DND-41 (cell line): Measurements from ENCODE around the gene FBXO46.

Source experiments
- ATAC-seq: fragments of 200-7000 bp; cut with Tn5 transposase; 3 replicates; pipeline ENCODE4 v1.9.1; 2021; ENCODE audit warnings: low read depth; ENCODE audit not compliant: insufficient read depth
- DNase-seq: peaks from one replicate; pipeline ENCODE4 v3.0.0-alpha.2; 2020
- H2AFZ ChIP-seq: 2 replicates; pipeline ENCODE4 v1.6.0; 2012; ENCODE audit warnings: low read depth, low read length
- H3K27ac ChIP-seq: 2 replicates; pipeline ENCODE4 v1.5.1; 2012; ENCODE audit warnings: low read length, inconsistent platforms
- H3K27me3 ChIP-seq: fragments of 200-600 bp; sonication (generic); 2 replicates; pipeline ENCODE4 v1.6.0; 2012; ENCODE audit warnings: low read length, mild to moderate bottlenecking, inconsistent platforms; ENCODE audit not compliant: insufficient read depth, poor library complexity
- H3K36me3 ChIP-seq: 2 replicates; pipeline ENCODE4 v1.5.1; 2012; ENCODE audit warnings: low read length, inconsistent platforms; ENCODE audit not compliant: insufficient read depth
- H3K4me1 ChIP-seq: 2 replicates; pipeline ENCODE4 v1.5.1; 2012; ENCODE audit warnings: mild to moderate bottlenecking, low read length; ENCODE audit not compliant: insufficient read depth
- H3K4me2 ChIP-seq: 2 replicates; pipeline ENCODE4 v1.6.0; 2012; ENCODE audit warnings: mild to moderate bottlenecking, moderate library complexity, low read length, inconsistent platforms; ENCODE audit not compliant: insufficient read depth
- H3K4me3 ChIP-seq, 2 experiments: fragments of 200-600 bp in 1 of 2; shearing (Covaris generic) in 1 of 2; 2 replicates each; pipeline ENCODE4 v1.5.1; 2012 to 2016; ENCODE audit warnings: inconsistent platforms in 2 of 2, low read length in 2 of 2, mild to moderate bottlenecking in 2 of 2, low read depth in 1 of 2, moderate library complexity in 1 of 2
- H3K79me2 ChIP-seq: 2 replicates; pipeline ENCODE4 v1.6.0; 2012; ENCODE audit warnings: low read length, inconsistent platforms; ENCODE audit not compliant: insufficient read depth
- H3K9ac ChIP-seq: 2 replicates; pipeline ENCODE4 v1.6.0; 2012; ENCODE audit warnings: low read depth, mild to moderate bottlenecking, inconsistent platforms, low read length, moderate library complexity
- H3K9me3 ChIP-seq: 2 replicates; pipeline ENCODE4 v1.5.1; 2012; ENCODE audit warnings: low read length, moderate library complexity, mild to moderate bottlenecking, inconsistent platforms; ENCODE audit not compliant: insufficient read depth, severe bottlenecking
- H4K20me1 ChIP-seq: 2 replicates; pipeline ENCODE4 v1.6.0; 2012; ENCODE audit warnings: low read length; ENCODE audit not compliant: insufficient read depth
- EZH2 ChIP-seq: IDR thresholded peaks from 3 replicates; pipeline ENCODE4 v1.6.1; 2012; ENCODE audit warnings: borderline replicate concordance, low read depth, mild to moderate bottlenecking, moderate library complexity, low read length, inconsistent platforms; ENCODE audit not compliant: severe bottlenecking
- TF ChIP-seq, protein P1 (sequence below): IDR thresholded peaks from 2 replicates; pipeline ENCODE4 v1.5.1; 2012; ENCODE audit warnings: borderline replicate concordance, low read length, moderate library complexity, mild to moderate bottlenecking; ENCODE audit not compliant: poor library complexity, severe bottlenecking; ENCODE audit errors: extremely low read depth

FBXO46 gene

DNA sequence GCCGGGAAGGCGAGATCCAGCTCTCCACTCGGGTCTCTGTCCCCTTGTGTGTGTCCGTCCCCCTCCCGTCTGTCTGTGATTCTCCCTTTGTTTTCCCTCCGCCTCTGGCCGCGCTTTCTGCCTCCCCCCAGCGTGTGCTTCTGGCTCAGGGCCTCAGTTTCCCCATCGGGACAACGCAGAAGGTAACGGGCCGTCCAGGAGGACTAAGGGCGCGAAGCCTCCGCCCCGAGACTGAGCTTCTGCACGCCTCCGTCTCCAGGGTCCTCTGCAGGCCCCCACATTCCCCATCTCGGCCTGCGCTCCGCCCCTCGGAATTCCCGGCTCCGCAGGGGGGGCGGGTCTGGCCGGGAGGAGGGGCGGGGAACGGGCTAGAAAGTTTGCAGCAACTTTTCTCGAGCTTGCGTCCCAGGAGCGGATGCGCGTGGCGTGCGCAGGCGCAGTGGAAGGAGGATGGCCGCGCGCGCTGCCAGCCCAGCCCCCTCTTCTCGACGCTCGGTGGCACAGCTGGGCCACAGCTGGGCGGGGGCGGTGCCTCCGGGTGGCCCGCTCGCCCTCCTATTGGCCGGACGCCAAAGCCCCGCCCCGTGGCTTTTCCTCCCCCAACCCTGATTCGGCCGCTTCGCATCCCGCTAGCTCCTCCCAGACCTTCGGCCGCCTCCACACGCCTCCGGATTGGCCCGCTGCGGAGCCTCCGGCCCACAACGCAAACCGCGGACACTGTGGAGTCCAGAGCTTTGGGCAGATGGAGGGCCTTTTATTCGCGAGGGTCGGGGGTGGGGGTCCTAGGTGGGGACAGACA, 38.5 kb upstream of the FBXO46 start, which contains the start of gene SIX5:
Gene SIX5 (minus strand): TSS at position 269 of the 799 bp plus-strand sequence. CDS start 408 bp downstream, outside the sequence.
- 0 out of 2 replicates have a peak, but pooled peaks cover 2% of the 10 kb centered on the region for H4K20me1 ChIP-seq
- no peaks in the 10 kb centered on the region for H3K79me2 ChIP-seq
- H2AFZ ChIP-seq, result peak within 1 kb of the TSS; percentile 79
- no peak for TF ChIP-seq EZH2
- TF ChIP-seq, protein P1, sequence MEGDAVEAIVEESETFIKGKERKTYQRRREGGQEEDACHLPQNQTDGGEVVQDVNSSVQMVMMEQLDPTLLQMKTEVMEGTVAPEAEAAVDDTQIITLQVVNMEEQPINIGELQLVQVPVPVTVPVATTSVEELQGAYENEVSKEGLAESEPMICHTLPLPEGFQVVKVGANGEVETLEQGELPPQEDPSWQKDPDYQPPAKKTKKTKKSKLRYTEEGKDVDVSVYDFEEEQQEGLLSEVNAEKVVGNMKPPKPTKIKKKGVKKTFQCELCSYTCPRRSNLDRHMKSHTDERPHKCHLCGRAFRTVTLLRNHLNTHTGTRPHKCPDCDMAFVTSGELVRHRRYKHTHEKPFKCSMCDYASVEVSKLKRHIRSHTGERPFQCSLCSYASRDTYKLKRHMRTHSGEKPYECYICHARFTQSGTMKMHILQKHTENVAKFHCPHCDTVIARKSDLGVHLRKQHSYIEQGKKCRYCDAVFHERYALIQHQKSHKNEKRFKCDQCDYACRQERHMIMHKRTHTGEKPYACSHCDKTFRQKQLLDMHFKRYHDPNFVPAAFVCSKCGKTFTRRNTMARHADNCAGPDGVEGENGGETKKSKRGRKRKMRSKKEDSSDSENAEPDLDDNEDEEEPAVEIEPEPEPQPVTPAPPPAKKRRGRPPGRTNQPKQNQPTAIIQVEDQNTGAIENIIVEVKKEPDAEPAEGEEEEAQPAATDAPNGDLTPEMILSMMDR, result no peak
- H3K27me3 ChIP-seq, result no peaks in the 10 kb centered on the region
- no peaks in the 10 kb centered on the region for H3K9me3 ChIP-seq
- H3K27ac ChIP-seq, result peak within 1 kb of the TSS; percentile 77
- H3K4me1 ChIP-seq, result peaks cover 26% of the 10 kb centered on the region
- peak; percentile 98 for DNase-seq
- peak within 1 kb of the TSS; percentile 86 for H3K4me2 ChIP-seq
- peak; percentile 80 for ATAC-seq
- peaks cover 2% of the 10 kb centered on the region; the same call in 1 of the 2 replicates for H3K36me3 ChIP-seq
- peak within 1 kb of the TSS; percentile 77 for H3K9ac ChIP-seq
- H3K4me3 ChIP-seq, result peak within 1 kb of the TSS; percentile 73 to 75

GRCh38 chr19:45768655-45768983, 37.9 kb upstream of the FBXO46 start:
- H3K4me2 ChIP-seq, result peak overlapping the region; percentile 86
- peak overlapping the region; percentile 77 for H3K9ac ChIP-seq
- TF ChIP-seq EZH2, result no peak
- TF ChIP-seq, protein P1, result no peak
- H3K36me3 ChIP-seq, result peaks cover 2% of the 10 kb centered on the region; the same call in 1 of the 2 replicates
- peaks cover 26% of the 10 kb centered on the region for H3K4me1 ChIP-seq
- no peaks in the 10 kb centered on the region for H3K27me3 ChIP-seq
- no peaks in the 10 kb centered on the region for H3K9me3 ChIP-seq
- ATAC-seq (0 out of 3 replicates have a peak, but pooled peaks have one; percentile 4), DNase-seq (peak; percentile 63)
- H3K4me3 ChIP-seq, result peak overlapping the region; percentile 73 to 75
- no peaks in the 10 kb centered on the region for H3K79me2 ChIP-seq
- H2AFZ ChIP-seq, result peak overlapping the region; percentile 79
- H3K27ac ChIP-seq, result peak overlapping the region; percentile 77
- H4K20me1 ChIP-seq, result 0 out of 2 replicates have a peak, but pooled peaks cover 2% of the 10 kb centered on the region

DNA sequence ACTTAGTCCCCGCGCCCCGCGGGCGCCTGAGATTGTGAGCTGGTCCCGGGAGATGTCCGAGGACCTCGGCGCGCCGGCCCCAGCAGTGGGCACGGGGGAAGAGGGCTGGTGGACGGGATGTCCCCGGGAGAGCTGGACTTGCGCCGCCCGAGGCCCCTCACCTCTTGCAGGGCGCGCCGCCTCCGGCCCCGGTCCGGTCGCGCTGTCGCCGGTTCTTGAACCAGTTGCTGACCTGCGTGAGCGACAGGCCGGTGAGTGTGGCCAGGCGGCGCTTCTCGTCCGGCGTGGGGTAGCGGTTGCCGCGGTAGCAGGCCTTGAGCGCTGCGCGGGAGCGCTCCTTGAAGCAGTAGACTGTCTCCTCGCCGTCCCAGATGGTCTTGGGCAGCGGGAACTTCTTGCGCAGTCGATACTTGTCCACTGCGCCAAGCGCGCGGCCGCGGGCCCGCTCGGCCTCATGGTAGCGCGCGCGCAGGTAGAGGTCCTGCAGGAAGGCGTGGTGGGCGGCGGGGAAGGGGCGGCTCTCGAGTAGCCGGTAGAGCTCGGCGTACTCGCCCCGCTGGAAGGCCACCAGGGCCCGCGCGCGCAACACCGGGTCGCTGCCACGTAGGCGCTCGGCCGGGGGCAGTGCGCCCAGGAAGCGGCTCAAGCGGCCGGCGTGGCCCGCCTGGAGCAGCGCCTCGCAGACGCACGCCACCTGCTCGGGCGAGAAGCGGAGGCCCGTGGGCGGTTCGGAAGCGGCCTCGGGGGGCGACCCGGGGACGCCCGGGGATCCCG, 37.4 kb upstream of the FBXO46 start:
- H3K79me2 ChIP-seq, result no peaks in the 10 kb centered on the region
- H3K4me3 ChIP-seq, result peak overlapping the region; percentile 73 to 75; a peak in 3 of 4 replicates
- H3K36me3 ChIP-seq, result peaks cover 2% of the 10 kb centered on the region; the same call in 1 of the 2 replicates
- H3K4me1 ChIP-seq, result peaks cover 26% of the 10 kb centered on the region
- ATAC-seq, result no peak
- H3K27me3 ChIP-seq, result no peaks in the 10 kb centered on the region
- H4K20me1 ChIP-seq, result 0 out of 2 replicates have a peak, but pooled peaks cover 2% of the 10 kb centered on the region
- H3K9ac ChIP-seq, result peak overlapping the region; percentile 77
- no peak overlapping the region for H3K27ac ChIP-seq
- peak overlapping the region; percentile 79 for H2AFZ ChIP-seq
- no peak for TF ChIP-seq EZH2
- TF ChIP-seq, protein P1, result no peak
- DNase-seq, result no peak
- H3K4me2 ChIP-seq, result peak overlapping the region; percentile 86
- H3K9me3 ChIP-seq, result no peaks in the 10 kb centered on the region
